Non-pigmented ciliary epithelial cell (primary cell): ENCODE measurements around the gene MYLK2.
"Not testable (repeated sequence)": the region's sequence is repeated elsewhere in the genome, so short reads cannot be mapped to it uniquely, and the experiment has no call there.

Experiments used
- DNase-seq: peaks from one replicate; pipeline ENCODE4 v3.0.0-alpha.2; 2010; ENCODE audit warnings: low read depth

Gene MYLK2

DNA sequence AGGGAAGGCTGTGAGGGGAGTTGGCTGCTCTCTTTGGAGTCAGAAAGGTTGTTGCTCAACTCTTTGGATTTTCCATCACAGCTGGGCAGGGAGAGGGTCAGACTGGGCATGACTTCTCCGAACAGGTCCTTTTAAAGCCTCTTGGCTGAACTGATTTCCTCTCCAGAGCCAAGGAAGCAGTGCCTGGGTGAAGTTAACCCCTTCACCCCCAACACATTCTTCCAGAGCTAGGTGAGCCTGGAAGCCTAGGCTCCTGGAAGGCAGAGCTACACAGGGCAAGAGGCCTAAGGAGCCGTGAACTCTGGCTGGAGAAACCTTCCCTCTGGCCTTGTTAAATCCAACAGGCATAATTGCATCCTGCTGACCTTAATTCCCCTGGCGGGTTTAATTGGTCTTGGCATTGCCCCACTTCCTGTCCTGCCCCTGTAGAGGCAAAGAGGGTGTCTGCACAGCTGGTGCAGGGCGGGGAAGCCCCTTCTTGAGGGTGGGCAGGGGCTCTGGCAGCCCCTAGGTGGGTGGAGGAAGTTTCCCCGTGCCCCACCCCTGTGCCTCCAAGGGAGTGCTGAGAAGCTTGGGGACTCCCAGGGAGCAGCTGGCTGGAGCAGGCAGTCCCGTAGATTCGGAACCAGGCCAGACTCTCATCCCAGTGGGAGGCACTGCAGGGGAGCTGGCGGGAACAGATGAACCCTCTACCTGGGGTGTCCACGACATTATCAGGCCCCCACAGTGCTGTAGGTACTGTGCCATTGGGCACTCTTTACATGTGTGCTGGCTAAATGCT is 3.6 kb upstream of the MYLK2 start:
- no peak for DNase-seq

DNA sequence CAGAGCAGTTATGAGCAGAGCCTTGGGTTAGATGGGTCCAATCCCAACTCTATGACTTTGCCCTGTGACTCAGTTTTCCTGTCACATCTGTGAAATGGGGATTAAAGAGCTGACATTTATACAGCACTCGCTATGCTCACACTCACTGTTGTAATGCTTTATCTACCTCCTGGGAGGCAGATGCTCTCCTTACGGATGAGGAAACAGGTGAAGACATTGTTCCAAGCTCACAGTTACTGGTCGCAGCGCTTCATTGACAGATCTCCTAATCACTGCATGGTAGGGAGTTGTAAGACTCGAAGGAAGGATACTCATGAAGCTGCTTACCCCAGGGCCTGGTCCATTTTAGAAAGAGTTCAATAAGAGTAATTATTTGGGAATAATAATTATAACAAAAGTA is 2.9 kb upstream of the MYLK2 start:
- no peak for DNase-seq

DNA sequence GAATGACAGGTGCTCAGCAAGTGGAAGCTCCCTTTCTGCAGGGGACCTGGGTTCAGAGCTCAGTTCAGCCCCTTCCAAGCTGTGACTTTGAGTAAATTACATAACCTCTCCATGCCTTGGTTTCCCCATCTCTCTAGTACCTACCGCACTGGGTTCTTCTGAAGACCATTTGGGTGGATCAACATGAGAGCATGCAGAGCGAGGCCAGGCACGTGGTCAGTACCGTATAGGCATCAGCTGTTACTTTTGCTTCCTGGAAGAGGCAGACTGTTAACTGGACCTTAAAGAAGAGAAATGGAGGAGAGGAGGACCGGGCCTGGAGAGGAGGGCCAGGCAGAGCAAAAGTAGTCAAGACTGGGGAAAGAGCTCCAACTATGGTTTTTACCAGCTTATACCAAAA is 1.7 kb upstream of the MYLK2 start:
- no peak for DNase-seq

DNA sequence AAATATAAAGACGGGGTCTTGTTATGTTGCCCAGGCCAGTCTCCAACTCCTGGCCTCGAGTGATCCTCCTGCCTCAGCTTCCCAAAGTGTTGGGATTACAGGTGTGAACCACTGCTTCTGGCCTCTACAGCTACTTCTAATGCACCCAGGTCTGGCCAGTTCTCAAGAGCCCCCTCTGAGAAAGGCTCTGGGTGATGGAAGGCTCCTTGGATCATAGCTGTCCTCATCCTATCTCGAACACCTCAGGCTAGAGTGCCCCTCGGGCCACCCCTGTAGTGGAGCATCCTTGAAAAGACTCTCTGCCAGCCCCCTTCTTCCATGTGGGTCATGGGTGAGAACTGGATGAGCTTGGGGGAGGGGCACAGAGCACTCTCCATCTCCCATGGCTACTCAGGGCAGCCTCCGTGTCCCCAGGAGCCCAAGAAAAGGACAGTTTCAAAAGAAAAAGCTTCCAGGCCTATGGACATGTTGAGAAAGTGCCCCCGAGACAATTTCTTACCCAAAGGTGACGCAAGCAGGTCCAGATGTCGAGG is 714 bp upstream of the MYLK2 start:
- DNase-seq, result no peak

DNA sequence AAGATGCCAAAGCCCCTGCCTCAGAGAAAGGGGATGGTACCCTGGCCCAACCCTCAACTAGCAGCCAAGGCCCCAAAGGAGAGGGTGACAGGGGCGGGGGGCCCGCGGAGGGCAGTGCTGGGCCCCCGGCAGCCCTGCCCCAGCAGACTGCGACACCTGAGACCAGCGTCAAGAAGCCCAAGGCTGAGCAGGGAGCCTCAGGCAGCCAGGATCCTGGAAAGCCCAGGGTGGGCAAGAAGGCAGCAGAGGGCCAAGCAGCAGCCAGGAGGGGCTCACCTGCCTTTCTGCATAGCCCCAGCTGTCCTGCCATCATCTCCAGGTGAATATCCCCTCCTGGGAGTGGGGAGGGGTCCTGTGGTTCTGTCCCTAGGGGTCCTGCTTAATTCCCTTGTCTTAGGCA is 1.1 kb downstream of the MYLK2 start:
- no peak for DNase-seq

DNA sequence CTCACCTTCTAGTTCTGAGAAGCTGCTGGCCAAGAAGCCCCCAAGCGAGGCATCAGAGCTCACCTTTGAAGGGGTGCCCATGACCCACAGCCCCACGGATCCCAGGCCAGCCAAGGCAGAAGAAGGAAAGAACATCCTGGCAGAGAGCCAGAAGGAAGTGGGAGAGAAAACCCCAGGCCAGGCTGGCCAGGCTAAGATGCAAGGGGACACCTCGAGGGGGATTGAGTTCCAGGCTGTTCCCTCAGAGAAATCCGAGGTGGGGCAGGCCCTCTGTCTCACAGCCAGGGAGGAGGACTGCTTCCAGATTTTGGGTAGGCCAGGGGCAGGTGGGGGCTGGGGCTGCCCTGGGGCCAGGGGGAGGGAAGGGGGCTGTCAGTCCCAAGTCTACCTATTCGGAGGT is 2.3 kb downstream of the MYLK2 start:
- no peak for DNase-seq

DNA sequence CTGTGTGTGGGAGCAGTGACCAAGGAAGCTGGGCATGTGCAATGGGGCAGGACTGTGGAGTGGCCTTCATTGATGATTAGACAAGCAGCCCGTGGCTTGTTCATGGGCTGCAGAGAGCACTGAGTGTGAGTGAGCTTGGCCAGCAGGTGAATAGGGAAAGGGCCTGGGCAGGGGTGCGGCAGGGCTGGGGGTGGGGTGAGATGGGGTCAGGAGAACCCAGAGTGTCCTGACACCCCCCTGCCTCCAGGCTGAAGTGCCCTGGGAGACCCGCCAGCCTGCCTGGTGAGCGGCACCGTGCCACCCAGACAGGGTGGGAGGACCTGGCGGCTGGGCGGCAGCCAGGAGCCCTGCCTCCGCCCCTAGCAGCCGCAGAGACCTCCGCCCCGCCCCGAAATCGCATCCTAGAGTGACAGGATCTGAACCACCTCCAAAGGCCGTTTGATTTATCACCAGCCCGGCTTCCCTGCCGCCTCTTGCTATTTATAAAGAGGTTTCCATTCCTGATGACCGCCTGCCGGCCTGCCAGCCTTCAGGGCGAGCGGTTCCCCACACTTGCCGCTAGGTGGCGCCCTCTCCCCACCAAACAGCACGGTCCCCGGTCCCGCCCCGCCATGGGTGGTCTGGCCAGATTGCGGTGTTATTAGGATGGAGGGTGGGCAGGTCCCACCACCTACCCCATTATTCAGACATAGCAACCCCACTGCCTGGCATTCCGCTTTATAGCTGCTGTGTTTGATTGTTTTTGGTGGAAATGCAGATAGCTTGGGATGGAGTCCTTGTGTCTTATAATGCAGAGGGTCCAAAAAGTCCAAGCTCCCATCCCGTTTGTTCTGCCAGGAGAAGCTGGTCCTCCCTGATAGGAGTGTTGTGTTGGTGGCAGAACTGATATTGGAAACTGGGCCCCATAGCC is 3.5 kb downstream of the MYLK2 start:
- no peak for DNase-seq

DNA sequence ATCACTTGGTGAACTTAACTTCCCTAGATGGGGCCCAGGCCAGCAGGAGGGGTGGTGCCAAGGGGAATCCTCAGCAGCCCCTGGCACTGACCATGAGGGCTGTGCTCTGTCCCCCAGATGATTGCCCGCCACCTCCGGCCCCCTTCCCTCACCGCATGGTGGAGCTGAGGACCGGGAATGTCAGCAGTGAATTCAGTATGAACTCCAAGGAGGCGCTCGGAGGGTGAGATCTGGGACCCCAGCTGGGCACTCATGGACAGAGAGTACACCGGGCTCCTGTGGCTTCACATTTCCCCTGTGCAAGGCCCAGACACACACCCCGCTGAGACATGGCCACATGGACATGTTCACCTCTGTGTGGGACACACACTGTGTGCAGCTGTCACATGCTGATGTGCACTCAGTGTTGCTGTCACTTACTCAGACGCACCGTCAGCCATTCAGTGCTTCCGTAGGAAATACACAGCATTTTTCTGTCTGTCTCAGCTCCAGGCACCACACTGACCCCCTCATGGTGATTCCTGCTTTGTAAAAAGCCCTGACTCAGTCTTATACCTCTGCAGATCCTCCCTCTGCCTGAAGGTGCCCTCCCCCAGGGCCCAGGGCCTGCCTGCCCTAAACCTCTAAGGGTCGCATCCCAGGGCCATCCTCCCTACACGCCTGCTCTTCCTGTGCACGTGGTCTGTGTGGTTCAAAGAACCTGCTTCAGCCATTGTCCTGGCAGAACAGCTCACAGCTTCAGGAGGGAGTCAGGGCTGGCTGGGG is 4.4 kb downstream of the MYLK2 start:
- DNase-seq, result no peak

DNA sequence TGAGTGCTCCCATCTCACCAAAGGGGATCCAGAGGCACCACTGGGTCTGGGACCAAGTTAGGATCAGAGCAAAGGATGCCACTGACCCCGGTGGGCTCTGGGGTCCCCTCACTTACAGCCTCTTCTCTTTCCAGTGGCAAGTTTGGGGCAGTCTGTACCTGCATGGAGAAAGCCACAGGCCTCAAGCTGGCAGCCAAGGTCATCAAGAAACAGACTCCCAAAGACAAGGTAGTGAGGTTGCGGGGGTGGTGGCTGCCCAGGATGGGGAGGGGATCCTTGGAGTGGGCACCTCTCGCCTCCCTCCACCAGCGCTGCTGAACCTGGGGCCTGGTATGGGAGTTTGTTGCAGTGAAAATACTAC is 4.9 kb downstream of the MYLK2 start:
- no peak for DNase-seq

DNA sequence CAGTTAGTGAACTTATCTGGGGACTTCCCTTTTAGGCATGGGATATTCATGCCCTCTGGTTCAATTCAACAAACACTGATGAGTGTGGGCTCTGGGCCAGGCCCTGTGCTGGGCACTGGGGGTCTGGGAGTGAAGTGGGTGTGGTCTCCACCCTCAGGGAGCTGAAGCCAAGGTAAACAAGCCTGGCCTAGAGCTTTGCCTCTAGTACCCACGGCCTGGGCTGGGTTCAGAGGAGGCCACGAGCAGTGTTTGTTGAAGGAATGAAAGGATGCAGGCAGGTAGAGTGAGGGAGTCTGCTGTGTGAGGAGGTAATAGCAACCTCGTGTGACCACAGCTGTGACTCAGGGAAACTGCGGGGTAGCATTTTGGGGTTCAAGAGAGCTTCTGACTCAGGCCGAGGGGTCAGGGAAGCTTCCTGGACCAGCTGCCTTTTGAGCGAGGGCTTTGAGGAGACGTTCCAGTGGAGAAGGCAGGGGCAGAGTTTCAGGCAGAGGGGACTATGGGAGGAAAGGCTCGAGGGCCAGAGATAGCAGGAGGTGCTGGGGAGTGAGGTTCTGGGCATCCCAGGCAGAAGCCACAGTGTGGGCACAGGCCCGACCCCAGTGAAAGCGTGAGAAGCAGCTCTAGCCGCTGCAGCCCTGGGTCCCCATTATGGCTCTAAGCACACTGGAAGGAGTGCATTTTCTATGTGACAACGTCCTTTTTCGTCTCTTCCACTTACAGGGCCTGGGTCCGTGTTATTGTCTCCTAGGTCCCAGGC is 5.6 kb downstream of the MYLK2 start:
- no peak for DNase-seq

DNA sequence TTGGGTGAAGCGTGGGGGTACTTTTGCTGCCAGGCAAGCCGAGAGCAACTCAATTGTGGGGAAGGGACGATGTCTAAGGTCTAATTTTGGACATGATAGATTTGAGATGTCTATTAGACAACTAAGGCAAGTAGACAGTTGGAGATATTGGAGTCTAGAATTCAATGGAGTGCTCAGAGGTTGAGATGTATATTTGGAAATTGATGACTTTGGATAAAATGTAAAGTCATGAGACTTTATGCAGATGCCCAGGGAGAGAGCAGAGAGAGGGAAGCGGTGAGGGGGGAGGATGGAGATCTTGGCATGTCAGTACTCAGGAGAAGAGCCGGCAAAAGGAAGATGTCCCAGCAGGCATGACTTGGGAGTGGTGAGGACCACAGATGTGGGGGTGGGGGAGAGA is 6.9 kb downstream of the MYLK2 start:
- DNase-seq, result no peak

DNA sequence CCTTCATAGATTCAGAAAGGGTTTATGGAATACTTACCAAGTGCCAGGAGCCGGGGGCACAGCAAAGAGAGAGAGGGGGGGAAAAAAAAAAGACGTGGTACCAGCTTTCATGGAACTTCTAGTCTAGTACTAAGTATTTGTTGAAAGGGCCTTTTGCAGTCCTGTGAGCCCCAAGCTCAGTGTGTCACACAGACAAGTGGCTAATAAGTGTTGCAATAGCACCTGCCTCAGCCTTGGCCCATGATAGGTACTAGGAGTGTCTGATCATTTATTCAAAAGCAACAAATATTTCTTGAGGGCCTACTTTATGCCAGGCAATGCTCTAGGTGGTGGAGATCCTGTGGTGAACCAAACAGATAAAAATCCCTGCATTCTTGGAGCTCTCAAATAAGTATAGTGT is 7.9 kb downstream of the MYLK2 start:
- DNase-seq, result no peak

DNA sequence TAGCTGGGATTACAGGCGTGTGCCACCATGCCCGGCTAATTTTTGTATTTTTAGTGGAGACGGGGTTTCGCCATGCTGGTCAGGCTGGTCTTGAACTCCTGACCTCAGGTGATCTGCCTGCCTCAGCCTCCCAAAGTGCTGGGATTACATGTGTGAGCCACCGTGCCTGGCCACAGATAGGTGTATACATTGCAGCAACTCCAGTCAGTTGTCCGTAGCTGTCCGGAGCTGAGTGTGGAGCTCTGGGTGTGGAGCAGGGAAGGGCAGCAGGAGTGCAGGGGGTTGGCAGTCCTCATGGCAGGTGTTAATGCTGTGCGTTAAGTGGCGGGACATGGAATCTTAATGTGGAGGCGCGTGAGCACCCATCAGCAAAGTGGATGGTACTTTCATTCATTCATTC is 8.9 kb downstream of the MYLK2 start:
- not testable (repeated sequence) for DNase-seq

DNA sequence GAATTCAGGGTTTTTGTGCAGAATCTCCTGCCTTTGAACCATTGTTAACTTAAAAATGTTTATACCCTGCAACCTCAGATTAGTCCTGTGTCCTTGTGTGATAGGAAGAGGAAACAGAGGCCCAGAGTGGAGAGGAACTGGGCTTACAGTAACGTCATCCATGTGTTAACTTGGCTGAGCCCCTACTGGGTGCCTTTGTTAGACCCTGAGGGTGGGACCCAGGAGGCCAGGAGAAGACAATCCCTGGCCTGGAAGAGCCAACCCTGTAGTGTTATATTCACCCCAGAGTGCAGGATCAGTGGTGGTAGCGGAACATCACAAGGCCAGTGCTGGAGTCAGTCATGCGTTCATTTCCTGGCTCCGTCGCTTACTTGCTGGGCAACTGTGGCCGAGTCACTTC is 10.6 kb downstream of the MYLK2 start:
- DNase-seq, result no peak

DNA sequence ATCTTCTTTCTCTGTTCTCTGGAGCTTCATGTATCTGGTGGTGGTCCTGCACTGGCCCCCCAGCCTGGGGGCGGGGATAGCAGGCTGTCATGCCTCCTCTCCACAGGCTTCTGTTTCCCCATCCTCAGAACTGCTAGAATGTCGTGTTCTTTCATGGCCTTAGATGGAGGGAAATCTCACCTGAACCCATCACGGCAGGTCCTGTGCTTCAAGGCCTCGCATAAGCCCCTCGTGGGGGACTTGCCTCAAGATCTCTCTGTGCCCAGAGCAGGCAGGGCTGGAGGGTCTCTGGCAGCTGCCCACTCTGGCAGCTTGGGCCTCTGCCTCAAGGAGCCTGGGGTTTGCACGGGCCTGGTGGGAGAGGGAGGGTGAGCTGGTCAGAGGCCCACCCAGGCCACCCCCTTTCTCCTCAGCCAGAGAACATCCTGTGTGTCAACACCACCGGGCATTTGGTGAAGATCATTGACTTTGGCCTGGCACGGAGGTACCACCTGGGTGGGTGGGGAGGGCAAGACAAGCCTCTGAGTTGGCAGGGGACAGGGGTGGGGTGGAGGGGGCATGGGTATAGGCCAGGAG is 11.3 kb downstream of the MYLK2 start:
- no peak for DNase-seq

DNA sequence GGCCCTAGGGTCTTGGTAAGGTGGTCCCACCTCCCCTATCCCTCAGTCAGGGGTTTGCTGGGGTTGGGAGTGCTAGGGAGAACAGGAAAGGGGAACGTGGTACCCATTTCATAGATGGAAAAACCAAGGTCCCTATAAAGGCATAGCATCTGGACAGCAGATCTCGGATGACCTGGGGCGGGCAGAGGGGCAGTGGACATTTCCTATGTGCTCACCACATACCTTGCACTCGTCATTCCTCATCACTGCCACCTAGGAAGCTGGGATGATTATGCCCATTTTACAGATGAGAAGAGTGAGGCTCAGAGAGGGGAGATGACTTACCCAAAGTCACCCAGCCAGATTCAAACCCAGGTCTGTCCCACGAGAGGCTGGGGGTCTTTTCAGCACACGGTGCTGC is 12.1 kb downstream of the MYLK2 start:
- no peak for DNase-seq

DNA sequence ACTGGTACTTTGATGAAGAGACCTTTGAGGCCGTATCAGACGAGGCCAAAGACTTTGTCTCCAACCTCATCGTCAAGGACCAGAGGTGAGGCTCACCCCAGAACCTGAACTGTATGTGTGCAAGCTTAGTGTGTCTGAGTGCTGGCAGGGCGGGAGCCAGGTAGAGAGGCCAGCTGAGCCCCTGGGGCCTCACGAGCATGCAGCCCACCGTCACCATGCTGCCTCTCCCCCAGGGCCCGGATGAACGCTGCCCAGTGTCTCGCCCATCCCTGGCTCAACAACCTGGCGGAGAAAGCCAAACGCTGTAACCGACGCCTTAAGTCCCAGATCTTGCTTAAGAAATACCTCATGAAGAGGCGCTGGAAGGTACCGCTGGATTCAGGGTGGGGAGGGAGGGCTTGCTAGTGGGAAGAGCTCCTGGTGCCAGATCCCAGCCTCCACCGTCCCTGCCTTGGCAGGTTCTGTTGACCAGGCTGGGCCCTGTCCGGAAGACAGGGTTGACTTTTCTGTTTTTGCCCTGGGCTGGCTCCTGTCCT is 12.7 kb downstream of the MYLK2 start:
- no peak for DNase-seq

DNA sequence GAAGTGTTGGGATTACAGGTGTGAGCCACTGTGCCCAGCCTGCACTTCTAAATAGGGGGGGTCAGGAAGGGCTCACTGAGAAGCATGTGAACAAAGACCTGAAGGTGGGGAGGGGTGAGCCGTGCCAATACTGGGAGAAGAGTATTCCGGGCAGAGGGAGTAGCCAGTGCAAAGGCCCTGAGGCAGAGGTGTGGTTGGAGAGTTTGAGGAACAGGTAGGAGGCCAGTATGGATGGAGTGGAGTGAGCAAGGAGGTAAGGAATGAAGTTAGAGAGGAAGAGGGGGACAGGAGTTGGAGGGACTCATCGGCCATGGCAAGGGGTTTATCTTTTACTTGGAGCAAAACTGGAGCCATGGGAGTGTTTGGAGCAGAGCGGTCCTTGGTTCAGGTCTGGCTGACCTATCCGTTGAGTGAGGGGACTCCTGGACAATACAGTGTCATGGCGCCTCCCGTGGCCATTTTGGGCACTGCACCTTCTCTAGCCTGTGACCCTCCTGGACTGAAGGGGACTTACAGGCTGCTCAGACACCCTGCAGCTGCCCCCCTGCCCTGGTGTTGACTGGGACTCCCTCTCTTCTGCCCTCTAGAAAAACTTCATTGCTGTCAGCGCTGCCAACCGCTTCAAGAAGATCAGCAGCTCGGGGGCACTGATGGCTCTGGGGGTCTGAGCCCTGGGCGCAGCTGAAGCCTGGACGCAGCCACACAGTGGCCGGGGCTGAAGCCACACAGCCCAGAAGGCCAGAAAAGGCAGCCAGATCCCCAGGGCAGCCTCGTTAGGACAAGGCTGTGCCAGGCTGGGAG is 14.2 kb downstream of the MYLK2 start:
- DNase-seq, result no peak

DNA sequence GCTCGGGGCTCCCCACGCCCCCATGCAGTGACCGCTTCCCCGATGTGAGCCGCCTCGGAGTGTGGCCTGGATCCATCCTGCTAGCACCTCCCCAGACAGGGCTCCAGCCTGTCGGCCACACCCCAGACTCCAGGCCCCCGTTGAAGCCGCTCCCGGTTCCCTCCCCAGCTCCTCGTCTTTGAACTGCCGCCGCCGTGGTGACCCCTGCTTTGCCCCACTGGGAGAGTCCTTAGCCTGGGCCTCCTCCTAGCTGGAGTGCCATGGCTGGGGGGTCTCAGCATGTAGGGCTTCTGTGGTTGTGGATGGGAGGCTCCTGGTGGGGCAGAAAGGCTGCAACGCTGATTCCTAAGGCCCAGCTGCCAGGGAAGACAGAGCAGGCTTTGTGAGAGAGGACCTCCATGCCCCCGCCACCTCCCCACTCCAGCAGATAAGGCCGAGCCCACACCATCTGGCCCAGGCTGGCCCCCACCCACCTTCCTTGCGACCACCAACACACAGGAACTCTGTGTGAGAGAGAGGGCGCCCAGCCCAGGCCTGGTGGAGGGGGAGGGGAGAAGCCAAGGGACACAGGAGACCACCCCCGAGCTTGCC is 14.9 kb downstream of the MYLK2 start:
- no peak for DNase-seq

DNA sequence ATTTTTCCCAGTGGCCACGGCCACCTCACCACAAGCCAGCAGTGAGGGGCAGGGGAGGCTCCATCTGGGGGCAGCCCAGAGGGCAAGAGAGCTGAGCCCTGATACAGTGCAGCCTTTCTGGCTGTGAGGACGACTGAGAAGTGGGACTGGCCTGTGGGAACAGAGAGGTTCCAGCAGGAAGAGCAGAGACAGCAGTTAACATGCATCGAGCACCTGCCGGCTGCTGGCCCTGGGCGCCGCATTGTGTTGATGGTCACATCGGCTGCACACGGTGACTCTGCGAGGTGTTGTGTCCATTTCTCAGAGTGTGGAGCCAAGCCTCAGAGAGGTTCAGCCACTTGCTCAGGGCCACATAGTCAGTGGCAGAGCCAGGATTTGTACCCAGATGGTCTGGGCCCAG is 16.4 kb downstream of the MYLK2 start:
- DNase-seq, result no peak
